Lung (tissue), 12 donors: ENCODE data around the gene ZNF324B. TPM values are rescaled to one million over a fixed set of nuclear protein-coding genes. Genes with fewer than 3 reads are reported as not detected.
A peak's percentile ranks its signal among the peaks of the same experiment; 100 is the strongest.

ENCODE experiments used
- ATAC-seq: fragments of 200-7000 bp; cut with Tn5 transposase; one replicate; pipeline ENCODE4 v1.9.1; 2020; ENCODE audit warnings: moderate number of reproducible peaks; ENCODE audit not compliant: insufficient read depth, low FRiP score
- DNase-seq, 3 donors: peaks; one replicate each; pipeline ENCODE4 v3.0.0-alpha.2; 2013 to 2017
- H3K27ac ChIP-seq, 2 donors: one replicate each; pipeline ENCODE4 v1.5.1; 2013; ENCODE audit warnings: mild to moderate bottlenecking in 2 of 2, moderate library complexity in 2 of 2, control low read depth in 1 of 2, inconsistent platforms in 1 of 2, low read depth in 1 of 2, low read length in 1 of 2
- H3K27me3 ChIP-seq, 3 donors: one replicate each; pipeline ENCODE4 v1.5.1; 2013; ENCODE audit warnings: low read length in 2 of 3; ENCODE audit not compliant: control insufficient read depth in 3 of 3, insufficient read depth in 3 of 3
- H3K36me3 ChIP-seq, 4 donors: one replicate each; pipeline ENCODE4 v1.5.1; 2013; ENCODE audit warnings: low read length in 4 of 4, mild to moderate bottlenecking in 1 of 4, moderate library complexity in 1 of 4; ENCODE audit not compliant: control insufficient read depth in 4 of 4, insufficient read depth in 4 of 4
- H3K4me1 ChIP-seq, 5 donors: one replicate each; pipeline ENCODE4 v1.5.1; 2013; ENCODE audit warnings: low read length in 5 of 5, mild to moderate bottlenecking in 2 of 5, moderate library complexity in 1 of 5; ENCODE audit not compliant: control insufficient read depth in 5 of 5, insufficient read depth in 5 of 5
- H3K4me3 ChIP-seq: one replicate; pipeline ENCODE4 v1.5.1; 2013; ENCODE audit warnings: mild to moderate bottlenecking, control low read depth, moderate library complexity
- H3K9ac ChIP-seq, 2 donors: one replicate each; pipeline ENCODE4 v1.5.1; 2013; ENCODE audit warnings: low read length in 2 of 2, control low read depth in 1 of 2; ENCODE audit not compliant: insufficient read depth in 1 of 2
- H3K9me3 ChIP-seq, 4 donors: one replicate each; pipeline ENCODE4 v1.5.1; 2013; ENCODE audit warnings: low read length in 3 of 4, mild to moderate bottlenecking in 1 of 4, moderate library complexity in 1 of 4; ENCODE audit not compliant: control insufficient read depth in 4 of 4, insufficient read depth in 3 of 4
- WGBS, 2 donors: extraction: QIAGEN DNeasy Blood & Tissue Kit; methylation state at CpG; one replicate each; pipeline ENCODE4 v1.1.7; 2013; 5-methylcytosine and 5-hydroxymethylcytosine counted together
- polyA plus RNA-seq, 2 donors: library from polyadenylated mRNA; stranded (reverse); fragments of 200-250 nt; gene quantifications; one replicate each; pipeline ENCODE4 v1.2.1, GENCODE V29; 2013
- total RNA-seq, 2 donors: library from RNA; depleted of rRNA in 1 of 2; stranded (reverse); fragments of >200 nt in 1 of 2; gene quantifications; one replicate each; pipeline ENCODE4 v1.2.1, GENCODE V29; 2014 to 2021
- TF ChIP-seq, protein P1 (sequence below): IDR thresholded peaks from 2 replicates; pipeline ENCODE4 v1.5.1; 2012; ENCODE audit warnings: mild to moderate bottlenecking; ENCODE audit errors: control extremely low read depth, extremely low read depth
- donor health status: control.
- donor health status: control.
- donor health status: Bipolar disorder and iron deficiency.
- donor health status: healthy.
- donor health status: DM: yes; HTN: yes; CAD: no.

Gene ZNF324B
- total and polyA plus RNA-seq, 4 donors, result 2.8 to 9.3 (median 6.1) TPM

DNA sequence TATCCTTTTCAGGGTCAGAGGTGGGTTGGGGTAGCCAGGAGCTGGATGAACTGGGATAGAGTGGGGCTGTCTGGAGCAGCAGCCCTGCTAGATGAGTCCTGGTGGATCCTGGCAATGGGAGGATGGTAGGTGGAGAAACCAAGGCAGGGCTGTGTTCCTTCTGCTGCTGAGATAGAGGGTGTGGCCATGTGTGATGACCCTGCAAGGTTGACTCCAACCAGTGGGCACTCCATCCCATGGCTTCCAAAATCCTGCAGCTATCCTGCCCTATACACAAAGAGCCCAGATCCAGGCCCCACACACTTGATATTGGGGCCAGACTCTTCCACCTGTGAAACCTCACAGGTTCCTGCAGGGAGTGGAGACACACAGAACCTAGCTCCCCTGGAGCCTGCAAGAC is 22.4 kb downstream of the ZNF324B start:
- Histone ChIP-seq H3K27ac (no peak overlapping the region), H3K9me3 (no peaks in the 10 kb centered on the region), H3K36me3 (peaks cover 2 to 37% (median 12%) of the 10 kb centered on the region in 4 donors), H3K4me1 (peaks cover 0 to 17% (median 5%) of the 10 kb centered on the region in 5 donors), H3K9ac (no peak overlapping the region), H3K4me3 (no peak overlapping the region), H3K27me3 (no peaks in the 10 kb centered on the region)
- DNase-seq (no peak), ATAC-seq (no peak)
- TF ChIP-seq, protein P1, sequence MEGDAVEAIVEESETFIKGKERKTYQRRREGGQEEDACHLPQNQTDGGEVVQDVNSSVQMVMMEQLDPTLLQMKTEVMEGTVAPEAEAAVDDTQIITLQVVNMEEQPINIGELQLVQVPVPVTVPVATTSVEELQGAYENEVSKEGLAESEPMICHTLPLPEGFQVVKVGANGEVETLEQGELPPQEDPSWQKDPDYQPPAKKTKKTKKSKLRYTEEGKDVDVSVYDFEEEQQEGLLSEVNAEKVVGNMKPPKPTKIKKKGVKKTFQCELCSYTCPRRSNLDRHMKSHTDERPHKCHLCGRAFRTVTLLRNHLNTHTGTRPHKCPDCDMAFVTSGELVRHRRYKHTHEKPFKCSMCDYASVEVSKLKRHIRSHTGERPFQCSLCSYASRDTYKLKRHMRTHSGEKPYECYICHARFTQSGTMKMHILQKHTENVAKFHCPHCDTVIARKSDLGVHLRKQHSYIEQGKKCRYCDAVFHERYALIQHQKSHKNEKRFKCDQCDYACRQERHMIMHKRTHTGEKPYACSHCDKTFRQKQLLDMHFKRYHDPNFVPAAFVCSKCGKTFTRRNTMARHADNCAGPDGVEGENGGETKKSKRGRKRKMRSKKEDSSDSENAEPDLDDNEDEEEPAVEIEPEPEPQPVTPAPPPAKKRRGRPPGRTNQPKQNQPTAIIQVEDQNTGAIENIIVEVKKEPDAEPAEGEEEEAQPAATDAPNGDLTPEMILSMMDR, result no peak

DNA sequence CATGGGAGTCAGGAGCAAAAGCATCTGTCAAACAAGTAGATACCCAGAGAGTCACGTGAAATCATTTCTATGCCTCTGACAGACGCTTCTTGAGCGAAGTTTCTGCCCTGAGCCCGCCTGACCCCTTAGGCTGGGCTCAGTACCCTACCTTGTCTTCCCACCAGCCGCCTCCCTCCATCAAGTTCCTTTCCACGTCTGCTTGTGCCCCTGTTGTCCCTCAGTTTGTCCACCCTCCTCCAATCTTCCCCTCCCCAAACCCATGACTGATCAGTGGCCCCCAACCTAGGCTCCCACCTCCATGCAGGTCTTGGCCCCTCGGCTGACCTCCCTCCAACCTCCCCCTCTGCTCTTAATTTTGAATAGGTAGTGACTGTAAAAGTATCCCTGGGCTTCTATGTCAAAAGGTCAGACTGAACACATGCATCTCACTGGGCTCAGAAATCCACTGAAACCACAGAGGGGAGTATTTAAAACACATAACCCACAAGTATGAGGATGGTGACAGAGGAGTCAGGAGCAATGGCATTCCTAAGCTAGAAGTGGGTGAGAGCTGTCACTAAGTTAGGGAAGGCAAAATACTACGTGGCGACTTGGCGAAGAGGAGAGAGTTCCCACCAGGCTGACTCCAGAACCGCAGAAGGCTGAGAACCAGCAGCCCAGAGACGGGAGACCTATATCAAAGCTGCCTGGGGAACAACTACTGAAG is 23.0 kb downstream of the ZNF324B start:
- WGBS, 2 donors, result 89 to 92% methylated on average over 12 of the region's 12 CpGs
- H3K36me3 ChIP-seq, result peaks cover 2 to 33% (median 12%) of the 10 kb centered on the region in 4 donors

DNA sequence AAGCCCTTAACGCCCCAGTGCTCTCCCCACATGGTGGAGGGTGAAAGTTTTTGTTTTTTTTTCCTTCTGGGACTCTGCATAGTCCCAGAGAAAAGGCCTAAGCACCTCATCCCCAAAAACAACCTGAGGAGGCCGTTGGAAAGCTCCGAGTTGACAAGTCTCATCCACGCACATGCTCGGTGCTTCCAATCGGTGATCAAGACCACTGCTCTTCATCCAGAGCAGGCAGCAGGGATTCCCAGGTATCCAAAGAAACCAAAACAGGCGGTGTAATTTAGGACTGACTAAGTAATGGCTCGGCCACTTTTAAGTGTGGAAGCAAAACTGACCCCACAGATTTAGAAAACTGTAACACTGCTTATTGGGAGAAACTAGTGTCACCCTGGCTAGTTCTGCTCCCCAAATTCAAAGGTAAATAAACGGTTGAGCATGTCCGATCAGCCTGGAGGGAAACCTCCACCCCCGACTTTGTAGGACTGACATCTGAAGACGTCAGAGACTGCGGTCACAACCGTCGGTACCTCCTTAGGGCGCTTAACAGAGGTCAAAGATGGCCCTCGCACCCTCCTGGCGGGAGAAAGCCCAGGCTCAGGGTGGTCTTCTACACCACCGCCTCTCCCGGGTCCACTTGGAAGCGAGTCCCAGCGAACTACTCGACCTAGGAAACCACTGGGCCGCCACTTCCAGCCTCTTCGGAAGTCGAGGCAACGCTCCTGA is 23.7 kb downstream of the ZNF324B start:
- WGBS, 2 donors, result 23 to 26% methylated on average over 27 of the region's 27 CpGs
- ATAC-seq, result no peak
- Histone ChIP-seq H3K4me3 (peak overlapping the region; percentile 51), H3K27ac (peak overlapping the region; percentile 86), H3K4me1 (peaks cover 0 to 15% (median 5%) of the 10 kb centered on the region in 5 donors), H3K9me3 (no peaks in the 10 kb centered on the region), H3K36me3 (peaks cover 2 to 33% (median 12%) of the 10 kb centered on the region in 4 donors), H3K27me3 (no peaks in the 10 kb centered on the region), H3K9ac (peak overlapping the region; percentile 51 to 61)
- peak in 1 of 3 donors; percentile 9 for DNase-seq
- TF ChIP-seq, protein P1, result no peak

More for the DNA sequence above, 23.0 kb downstream of the ZNF324B start:
- Histone ChIP-seq H3K9ac (no peak overlapping the region), H3K4me1 (peaks cover 0 to 15% (median 5%) of the 10 kb centered on the region in 5 donors), H3K9me3 (no peaks in the 10 kb centered on the region), H3K27me3 (no peaks in the 10 kb centered on the region), H3K27ac (no peak overlapping the region), H3K4me3 (no peak overlapping the region)
- DNase-seq, result no peak
- TF ChIP-seq, protein P1, result no peak
- no peak for ATAC-seq
